Progenitor cell of endocrine pancreas (in vitro differentiated cells): ENCODE data around the gene PURB. TPM values are rescaled to one million over a fixed set of nuclear protein-coding genes. Genes with fewer than 3 reads are reported as not detected.

ENCODE experiments used
- DNase-seq: peaks from one replicate; pipeline ENCODE4 v3.0.0; 2021; ENCODE audit warnings: low spot score; ENCODE audit not compliant: unreplicated experiment
- H3K27ac Mint-ChIP-seq: 2 replicates; pipeline ENCODE4 v1.8.0; 2021; ENCODE audit warnings: mild to moderate bottlenecking, moderate library complexity, mixed read lengths
- H3K27me3 Mint-ChIP-seq: 2 replicates; pipeline ENCODE4 v1.8.0; 2021; ENCODE audit warnings: mixed read lengths
- H3K36me3 Mint-ChIP-seq: 2 replicates; pipeline ENCODE4 v1.8.0; 2022; ENCODE audit warnings: mixed read lengths; ENCODE audit not compliant: insufficient read depth
- H3K4me1 Mint-ChIP-seq: 2 replicates; pipeline ENCODE4 v1.8.0; 2021; ENCODE audit warnings: low read depth, mixed read lengths
- H3K4me3 Mint-ChIP-seq: 2 replicates; pipeline ENCODE4 v1.8.0; 2021; ENCODE audit warnings: low read depth, mild to moderate bottlenecking, moderate library complexity, mixed read lengths
- H3K9me3 Mint-ChIP-seq: 2 replicates; pipeline ENCODE4 v1.8.0; 2021; ENCODE audit warnings: low read depth, mixed read lengths
- CTCF ChIP-seq: fragments of 200-600 bp; sonication (generic); IDR thresholded peaks from one replicate; pipeline ENCODE4 v1.5.0; 2021; ENCODE audit warnings: antibody characterized with exemption, mild to moderate bottlenecking; ENCODE audit not compliant: unreplicated experiment
- total RNA-seq: library from RNA; stranded (reverse); gene quantifications from 2 replicates; pipeline ENCODE4 v1.2.1, GENCODE V29; 2021

Gene PURB
- total RNA-seq, 1 donor from 2014 or later: 25.0 TPM

- H3K27me3 Mint-ChIP-seq: peaks cover 10% of the 10 kb centered on the region
- H3K27ac Mint-ChIP-seq: peak overlapping the region; percentile 94
- peak overlapping the region; percentile 87 for H3K4me3 Mint-ChIP-seq
- DNase-seq: no peak
- peaks cover 44% of the 10 kb centered on the region for H3K4me1 Mint-ChIP-seq
- TF ChIP-seq CTCF: no peak
- no peaks in the 10 kb centered on the region for H3K9me3 Mint-ChIP-seq
- peaks cover 9% of the 10 kb centered on the region for H3K36me3 Mint-ChIP-seq
These were observed 1.2 kb downstream of the PURB start for GRCh38 chr7:44883961-44884620.

GRCh38 chr7:44882899-44883298, 2.4 kb downstream of the PURB start:
- Mint-ChIP-seq H3K27ac (no peak overlapping the region), H3K4me3 (peak overlapping the region; percentile 87), H3K27me3 (peaks cover 3% of the 10 kb centered on the region), H3K36me3 (peaks cover 9% of the 10 kb centered on the region), H3K9me3 (no peaks in the 10 kb centered on the region), H3K4me1 (peaks cover 44% of the 10 kb centered on the region)
- no peak for TF ChIP-seq CTCF
- no peak for DNase-seq

- no peaks in the 10 kb centered on the region for H3K27me3 Mint-ChIP-seq
- H3K9me3 Mint-ChIP-seq: no peaks in the 10 kb centered on the region
- DNase-seq: no peak
- H3K36me3 Mint-ChIP-seq: peaks cover 9% of the 10 kb centered on the region
- H3K27ac Mint-ChIP-seq: no peak overlapping the region
- H3K4me3 Mint-ChIP-seq: peak overlapping the region; percentile 52
- H3K4me1 Mint-ChIP-seq: peaks cover 44% of the 10 kb centered on the region
- TF ChIP-seq CTCF: no peak
These were observed 3.7 kb downstream of the PURB start for GRCh38 chr7:44881610-44882009.

GRCh38 chr7:44881066-44881600, 4.2 kb downstream of the PURB start:
- Mint-ChIP-seq H3K9me3 (no peaks in the 10 kb centered on the region), H3K27ac (peak overlapping the region; percentile 47), H3K4me1 (peaks cover 44% of the 10 kb centered on the region), H3K4me3 (peak overlapping the region; percentile 42), H3K27me3 (no peaks in the 10 kb centered on the region), H3K36me3 (peaks cover 10% of the 10 kb centered on the region)
- DNase-seq: no peak
- no peak for TF ChIP-seq CTCF

GRCh38 chr7:44880317-44881018, 4.9 kb downstream of the PURB start:
- DNase-seq: no peak
- Mint-ChIP-seq H3K36me3 (peaks cover 11% of the 10 kb centered on the region), H3K27me3 (no peaks in the 10 kb centered on the region), H3K4me1 (peaks cover 41% of the 10 kb centered on the region), H3K9me3 (no peaks in the 10 kb centered on the region), H3K4me3 (peak overlapping the region; percentile 9), H3K27ac (no peak overlapping the region)
- TF ChIP-seq CTCF: no peak
